Suprapubic skin (tissue), 3 donors: Measurements from ENCODE around the gene TAAR6.

Source experiments
- POLR2AphosphoS5 ChIP-seq, 3 donors: sonication (generic); formaldehyde crosslinking; IDR thresholded peaks; one replicate each; pipeline ENCODE4 v1.6.1; 2017; ENCODE audit warnings: antibody characterized with exemption in 3 of 3
- TF ChIP-seq, protein P1 (sequence below), 2 donors: fragments of 200-600 bp in 1 of 2; fragments of 450-650 bp in 1 of 2; sonication (generic) in 1 of 2; IDR thresholded peaks; one replicate each; pipeline ENCODE4 v1.5.1; 2016 to 2019; ENCODE audit warnings: antibody characterized with exemption in 2 of 2, mild to moderate bottlenecking in 1 of 2, moderate library complexity in 1 of 2

GRCh38 chr6:132566404-132566803 lies 3.7 kb upstream of the TAAR6 start:
- TF ChIP-seq POLR2AphosphoS5 (IDR thresholded peaks at IDR 0.05) = no peak
- TF ChIP-seq, protein P1, sequence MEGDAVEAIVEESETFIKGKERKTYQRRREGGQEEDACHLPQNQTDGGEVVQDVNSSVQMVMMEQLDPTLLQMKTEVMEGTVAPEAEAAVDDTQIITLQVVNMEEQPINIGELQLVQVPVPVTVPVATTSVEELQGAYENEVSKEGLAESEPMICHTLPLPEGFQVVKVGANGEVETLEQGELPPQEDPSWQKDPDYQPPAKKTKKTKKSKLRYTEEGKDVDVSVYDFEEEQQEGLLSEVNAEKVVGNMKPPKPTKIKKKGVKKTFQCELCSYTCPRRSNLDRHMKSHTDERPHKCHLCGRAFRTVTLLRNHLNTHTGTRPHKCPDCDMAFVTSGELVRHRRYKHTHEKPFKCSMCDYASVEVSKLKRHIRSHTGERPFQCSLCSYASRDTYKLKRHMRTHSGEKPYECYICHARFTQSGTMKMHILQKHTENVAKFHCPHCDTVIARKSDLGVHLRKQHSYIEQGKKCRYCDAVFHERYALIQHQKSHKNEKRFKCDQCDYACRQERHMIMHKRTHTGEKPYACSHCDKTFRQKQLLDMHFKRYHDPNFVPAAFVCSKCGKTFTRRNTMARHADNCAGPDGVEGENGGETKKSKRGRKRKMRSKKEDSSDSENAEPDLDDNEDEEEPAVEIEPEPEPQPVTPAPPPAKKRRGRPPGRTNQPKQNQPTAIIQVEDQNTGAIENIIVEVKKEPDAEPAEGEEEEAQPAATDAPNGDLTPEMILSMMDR (IDR thresholded peaks at IDR 0.05) = no peak
